Measurements from ENCODE around the gene MICU1. TPM values are rescaled to one million over a fixed set of nuclear protein-coding genes. Genes with fewer than 3 reads are reported as not detected.

MICU1 gene
- total and polyA plus RNA-seq, 2 donors from 2014 or later: 46.3 to 89.9 TPM

- FAIRE-seq (no peak), DNase-seq (peak in 2 of 5 donors; percentile 14 to 48)
- Histone ChIP-seq H3K27me3 (ENCODE audit: control insufficient read depth, insufficient read depth, low read length) (no peaks in the 10 kb centered on the region), H3K4me3 (ENCODE audit: low read length in 3 of 3) (no peak overlapping the region), H3K27ac (ENCODE audit: low read depth in 2 of 2, low read length in 2 of 2) (no peak overlapping the region), H3K36me3 (ENCODE audit: control insufficient read depth in 2 of 3, insufficient read depth in 3 of 3, low read length in 3 of 3) (peaks cover 0 to 11% (median 11%) of the 10 kb centered on the region in 3 donors), H3K4me1 (ENCODE audit: control insufficient read depth in 2 of 3, insufficient read depth in 2 of 3, low read depth in 1 of 3, low read length in 3 of 3) (peaks cover 0 to 4% (median 0%) of the 10 kb centered on the region in 3 donors), H3K9me3 (ENCODE audit: control insufficient read depth in 2 of 3, insufficient read depth in 1 of 3, low read length in 3 of 3) (no peaks in the 10 kb centered on the region), H3K9ac (ENCODE audit: low read length in 3 of 3) (no peak overlapping the region)
- intact Hi-C loops (cut with DNase I): loop anchor here (10.0 kb wide), 1 partner anchor 477 kb away; no protein-coding TSS in a partner anchor
- TF ChIP-seq, protein P1, sequence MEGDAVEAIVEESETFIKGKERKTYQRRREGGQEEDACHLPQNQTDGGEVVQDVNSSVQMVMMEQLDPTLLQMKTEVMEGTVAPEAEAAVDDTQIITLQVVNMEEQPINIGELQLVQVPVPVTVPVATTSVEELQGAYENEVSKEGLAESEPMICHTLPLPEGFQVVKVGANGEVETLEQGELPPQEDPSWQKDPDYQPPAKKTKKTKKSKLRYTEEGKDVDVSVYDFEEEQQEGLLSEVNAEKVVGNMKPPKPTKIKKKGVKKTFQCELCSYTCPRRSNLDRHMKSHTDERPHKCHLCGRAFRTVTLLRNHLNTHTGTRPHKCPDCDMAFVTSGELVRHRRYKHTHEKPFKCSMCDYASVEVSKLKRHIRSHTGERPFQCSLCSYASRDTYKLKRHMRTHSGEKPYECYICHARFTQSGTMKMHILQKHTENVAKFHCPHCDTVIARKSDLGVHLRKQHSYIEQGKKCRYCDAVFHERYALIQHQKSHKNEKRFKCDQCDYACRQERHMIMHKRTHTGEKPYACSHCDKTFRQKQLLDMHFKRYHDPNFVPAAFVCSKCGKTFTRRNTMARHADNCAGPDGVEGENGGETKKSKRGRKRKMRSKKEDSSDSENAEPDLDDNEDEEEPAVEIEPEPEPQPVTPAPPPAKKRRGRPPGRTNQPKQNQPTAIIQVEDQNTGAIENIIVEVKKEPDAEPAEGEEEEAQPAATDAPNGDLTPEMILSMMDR (IDR thresholded peaks at IDR 0.05; ENCODE audit: borderline replicate concordance, extremely low read depth, insufficient read depth): no peak
Measured at GRCh38 chr10:72367301-72367960, 258.4 kb downstream of the MICU1 start.

DNA sequence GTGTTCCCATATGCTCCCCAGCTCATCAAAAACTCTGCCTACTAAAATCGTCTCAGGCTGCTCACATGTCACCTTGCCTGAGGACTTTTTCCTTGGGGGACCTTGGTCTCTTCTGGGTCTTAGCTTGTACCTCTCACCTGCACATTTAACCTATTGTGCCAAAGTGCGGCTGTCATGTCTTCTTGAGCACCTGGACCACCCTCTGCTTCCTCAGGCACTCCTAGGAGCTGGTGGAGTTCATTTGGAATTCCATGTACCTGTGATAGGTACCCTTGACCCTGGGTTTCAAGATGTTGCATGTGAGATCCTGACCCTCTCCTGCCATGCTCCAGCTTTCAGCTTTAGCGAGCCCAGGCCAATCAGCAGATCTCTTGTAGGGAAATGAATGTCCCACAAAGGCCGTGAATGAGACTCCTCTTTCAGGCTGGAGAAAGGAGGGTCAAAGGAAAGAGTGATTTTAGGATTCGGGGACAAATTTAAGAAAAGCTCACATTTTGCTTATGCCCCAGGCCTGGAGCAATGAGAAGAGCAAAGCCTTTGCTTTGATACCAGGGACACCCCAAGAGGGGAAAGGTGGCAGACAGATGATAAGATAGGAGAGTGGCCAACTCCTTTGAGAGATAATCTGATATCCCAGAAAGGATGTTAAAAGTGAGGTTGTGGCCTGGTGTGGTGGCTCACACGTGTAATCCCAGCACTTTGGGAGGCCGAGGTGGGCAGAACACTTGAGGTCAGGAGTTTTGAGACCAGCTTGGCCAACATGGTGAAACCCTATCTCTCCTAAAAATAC, 260.6 kb downstream of the MICU1 start:
- Histone ChIP-seq H3K9me3 (ENCODE audit: control insufficient read depth in 2 of 3, insufficient read depth in 1 of 3, low read length in 3 of 3) (no peaks in the 10 kb centered on the region), H3K9ac (ENCODE audit: low read length in 3 of 3) (no peak overlapping the region), H3K4me1 (ENCODE audit: control insufficient read depth in 2 of 3, insufficient read depth in 2 of 3, low read depth in 1 of 3, low read length in 3 of 3) (peaks cover 0 to 4% (median 0%) of the 10 kb centered on the region in 3 donors), H3K4me3 (ENCODE audit: low read length in 3 of 3) (no peak overlapping the region), H3K27ac (ENCODE audit: low read depth in 2 of 2, low read length in 2 of 2) (no peak overlapping the region), H3K27me3 (ENCODE audit: control insufficient read depth, insufficient read depth, low read length) (no peaks in the 10 kb centered on the region), H3K36me3 (ENCODE audit: control insufficient read depth in 2 of 3, insufficient read depth in 3 of 3, low read length in 3 of 3) (peaks cover 0 to 11% (median 11%) of the 10 kb centered on the region in 3 donors)
- DNase-seq (no peak), FAIRE-seq (no peak)
- TF ChIP-seq, protein P1 (IDR thresholded peaks at IDR 0.05; ENCODE audit: borderline replicate concordance, extremely low read depth, insufficient read depth): no peak
- intact Hi-C loops (cut with DNase I): loop anchor here (10.0 kb wide), 1 partner anchor 480 kb away; no protein-coding TSS in a partner anchor

DNA sequence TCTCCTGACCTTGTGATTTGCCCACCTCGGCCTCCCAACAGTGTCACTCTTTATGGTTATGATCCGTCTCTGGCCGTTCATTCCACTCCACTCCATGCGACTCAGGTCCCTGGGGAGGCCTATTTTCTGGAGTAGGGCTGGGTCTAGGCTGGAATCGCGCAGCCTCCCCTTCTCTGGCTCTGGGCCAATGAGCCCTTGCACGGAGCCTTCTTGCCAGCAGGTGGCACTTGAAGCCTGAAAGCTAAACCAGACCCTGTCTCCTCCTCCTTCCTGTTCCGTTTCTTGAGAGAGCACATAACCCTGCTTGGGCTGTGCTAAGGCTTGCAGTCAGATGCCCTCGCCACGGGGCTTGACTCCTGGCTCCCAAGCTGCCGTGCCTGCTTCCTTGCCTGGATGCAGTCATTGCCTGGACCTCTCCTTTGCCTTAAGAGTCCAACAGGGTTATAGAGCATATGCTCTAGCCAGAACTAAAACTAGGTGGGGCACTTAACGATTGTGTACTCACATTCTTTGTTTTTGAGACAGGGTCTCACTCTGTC, 261.6 kb downstream of the MICU1 start:
- Histone ChIP-seq H3K4me1 (ENCODE audit: control insufficient read depth in 2 of 3, insufficient read depth in 2 of 3, low read depth in 1 of 3, low read length in 3 of 3) (peaks cover 0 to 4% (median 0%) of the 10 kb centered on the region in 3 donors), H3K27me3 (ENCODE audit: control insufficient read depth, insufficient read depth, low read length) (no peaks in the 10 kb centered on the region)

More for the DNA sequence above, 261.6 kb downstream of the MICU1 start:
- Histone ChIP-seq H3K9me3 (ENCODE audit: control insufficient read depth in 2 of 3, insufficient read depth in 1 of 3, low read length in 3 of 3) (no peaks in the 10 kb centered on the region), H3K27ac (ENCODE audit: low read depth in 2 of 2, low read length in 2 of 2) (no peak overlapping the region), H3K36me3 (ENCODE audit: control insufficient read depth in 2 of 3, insufficient read depth in 3 of 3, low read length in 3 of 3) (peaks cover 0 to 11% (median 11%) of the 10 kb centered on the region in 3 donors), H3K4me3 (ENCODE audit: low read length in 3 of 3) (peak overlapping the region in 1 of 3 donors; percentile 14), H3K9ac (ENCODE audit: low read length in 3 of 3) (peak overlapping the region in 1 of 3 donors; percentile 17)
- FAIRE-seq (peak; percentile 58), DNase-seq (peak; percentile 92 to 96 (median 94))
- TF ChIP-seq, protein P1 (IDR thresholded peaks at IDR 0.05; ENCODE audit: borderline replicate concordance, extremely low read depth, insufficient read depth): peak; percentile 98
- intact Hi-C loops (cut with DNase I): loop anchor here (10.0 kb wide), 1 partner anchor 480 kb away; no protein-coding TSS in a partner anchor

All from kidney (tissue), 14 donors.